ENCODE data around the gene BRAF.
"Not testable (repeated sequence)": the region's sequence is repeated elsewhere in the genome, so short reads cannot be mapped to it uniquely, and the experiment has no call there.

The BRAF gene

GRCh38 chr7:140924821-140925421 is at the start of gene BRAF:
BRAF (minus strand) TSS chr7:140924929; CDS start chr7:140924703, 226 bp downstream.
- DNase-seq (ENCODE audit: low read depth) = peak; percentile 52

DNA sequence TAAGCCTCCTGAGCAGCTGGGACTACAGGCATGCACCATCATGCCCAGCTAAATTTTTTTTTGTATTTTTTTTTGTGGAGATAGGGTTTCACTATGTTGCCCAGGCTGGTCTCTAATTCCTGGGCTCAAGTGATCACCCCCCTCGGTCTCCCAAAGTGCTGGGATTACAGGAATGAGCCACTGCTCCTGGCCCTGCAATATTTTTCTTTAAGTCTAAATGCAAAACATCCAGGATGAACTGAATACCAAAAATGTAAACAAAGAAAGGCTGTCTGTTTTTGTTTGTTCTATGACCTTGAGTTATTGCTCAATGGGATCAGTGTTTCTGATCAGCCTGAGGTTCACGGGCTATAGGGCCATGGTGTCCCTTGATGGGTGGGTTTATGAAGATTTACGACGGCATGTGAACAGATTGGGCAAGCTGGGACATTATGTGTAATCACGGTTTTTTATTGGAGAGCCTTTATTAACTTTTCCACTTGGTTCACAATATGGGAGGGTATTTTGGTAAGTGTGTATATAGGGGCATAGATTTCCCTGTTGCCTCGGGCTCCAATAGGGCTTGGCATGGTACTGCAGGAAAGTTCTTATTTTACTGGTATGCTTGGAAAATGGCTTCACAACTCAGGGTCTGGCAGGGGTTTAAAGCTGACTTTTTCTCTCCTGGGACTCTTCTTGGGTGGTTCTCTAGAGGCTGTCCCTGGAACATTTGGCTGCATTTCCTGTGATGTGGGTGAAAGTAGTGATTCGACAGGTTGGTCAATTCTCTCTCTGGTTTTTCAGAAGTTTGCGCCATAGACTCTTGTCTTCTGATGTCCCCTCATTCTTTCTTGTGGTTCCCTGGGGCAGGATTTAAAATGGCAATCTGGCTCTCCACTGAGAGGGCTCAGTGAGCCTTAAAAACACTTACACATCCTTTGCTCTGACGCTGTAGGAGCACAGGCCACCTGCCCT is 48.4 kb upstream of the BRAF start:
- DNase-seq (ENCODE audit: low read depth) = no peak

GRCh38 chr7:140972344-140972743 is 47.6 kb upstream of the BRAF start:
- DNase-seq (ENCODE audit: low read depth) = no peak

GRCh38 chr7:140967438-140967837 is 42.7 kb upstream of the BRAF start:
- DNase-seq (ENCODE audit: low read depth) = no peak

DNA sequence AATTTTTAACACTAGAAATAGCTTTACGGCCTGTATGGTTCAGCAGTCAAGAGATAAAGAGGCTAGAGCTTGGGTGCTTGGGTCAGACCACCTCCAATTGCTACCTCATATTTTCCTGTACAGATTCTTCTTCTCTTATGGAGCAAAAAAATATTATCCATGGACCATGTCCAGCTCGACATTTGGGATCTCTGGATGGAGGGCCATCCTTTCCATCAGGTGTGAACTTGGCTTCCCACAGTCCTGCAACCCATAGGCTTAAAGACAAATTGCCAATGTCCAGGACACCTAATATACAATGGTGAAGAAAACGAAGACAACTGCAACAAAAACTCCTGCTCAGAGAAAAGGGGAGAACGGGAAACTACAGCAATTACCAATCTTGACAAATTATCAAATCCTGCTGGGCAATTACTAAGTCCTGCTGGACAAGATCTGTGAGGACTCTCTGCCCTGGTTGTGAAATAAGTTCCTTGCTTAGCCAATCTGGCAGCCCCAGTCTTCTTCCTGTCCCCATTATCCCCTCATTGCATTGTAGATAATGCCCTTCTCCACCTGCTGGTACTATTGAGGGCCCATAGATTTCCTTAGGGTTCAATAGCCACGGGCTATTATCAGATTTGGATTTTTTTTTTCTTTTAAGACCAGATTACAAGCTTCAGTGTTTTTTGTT is 42.0 kb upstream of the BRAF start:
- DNase-seq (ENCODE audit: low read depth) = no peak

DNA sequence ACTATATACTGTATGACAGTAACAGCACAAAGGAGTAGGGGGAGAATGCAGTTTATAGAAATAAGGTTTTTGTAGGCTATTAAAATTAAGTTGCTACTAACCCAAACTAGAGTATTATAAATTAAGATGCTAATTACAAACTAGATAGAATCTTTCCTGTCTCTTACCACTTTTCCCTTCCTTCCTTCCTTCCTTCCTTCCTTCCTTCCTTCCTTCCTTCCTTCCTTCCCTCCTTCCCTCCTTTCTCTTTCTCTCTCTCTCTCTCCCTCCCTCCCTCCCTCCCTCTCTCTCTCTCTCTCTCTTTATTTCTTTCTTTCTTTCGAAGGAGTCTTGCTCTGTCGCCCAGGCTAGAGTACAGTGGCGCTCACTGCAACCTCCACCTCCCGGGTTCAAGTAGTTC is 36.4 kb upstream of the BRAF start:
- no peak for DNase-seq (ENCODE audit: low read depth)

DNA sequence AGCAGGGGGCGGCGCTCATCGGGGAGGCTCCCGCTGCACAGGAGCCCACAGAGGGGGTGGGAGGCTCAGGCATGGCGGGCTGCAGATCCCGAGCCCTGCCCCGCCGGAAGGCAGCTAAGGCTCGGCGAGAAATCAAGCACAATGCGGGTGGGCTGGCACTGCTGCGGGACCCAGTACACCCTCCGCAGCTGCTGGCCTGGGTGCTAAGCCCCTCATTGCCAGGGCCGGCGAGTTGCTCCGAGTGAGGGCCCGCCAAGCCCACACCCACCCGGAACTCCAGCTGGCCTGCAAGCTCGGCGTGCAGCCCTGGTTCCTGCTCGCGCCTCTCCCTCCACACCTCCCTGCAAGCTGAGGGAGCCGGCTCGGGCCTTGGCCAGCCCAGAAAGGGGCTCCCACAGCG is 32.3 kb upstream of the BRAF start:
- DNase-seq (ENCODE audit: low read depth) = not testable (repeated sequence)

DNA sequence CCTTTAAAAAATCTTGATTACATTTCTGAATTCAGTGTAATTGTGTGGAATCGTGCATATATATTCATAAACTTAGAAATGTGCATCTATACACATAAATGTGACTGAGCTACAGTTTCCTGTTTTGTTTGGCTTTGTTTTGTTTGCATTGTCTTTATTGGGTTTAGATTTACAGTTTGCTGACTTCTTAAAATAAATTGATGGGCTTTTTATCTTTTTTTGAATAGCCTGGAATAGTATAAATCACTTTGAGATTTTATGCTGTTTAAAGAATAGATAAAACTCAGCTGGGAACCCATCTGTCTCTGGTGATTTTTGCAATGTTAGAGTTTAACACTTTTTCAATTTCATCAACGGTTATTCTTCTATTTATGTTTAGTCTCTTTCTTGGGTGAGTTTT is 21.2 kb upstream of the BRAF start:
- DNase-seq (ENCODE audit: low read depth) = no peak

DNA sequence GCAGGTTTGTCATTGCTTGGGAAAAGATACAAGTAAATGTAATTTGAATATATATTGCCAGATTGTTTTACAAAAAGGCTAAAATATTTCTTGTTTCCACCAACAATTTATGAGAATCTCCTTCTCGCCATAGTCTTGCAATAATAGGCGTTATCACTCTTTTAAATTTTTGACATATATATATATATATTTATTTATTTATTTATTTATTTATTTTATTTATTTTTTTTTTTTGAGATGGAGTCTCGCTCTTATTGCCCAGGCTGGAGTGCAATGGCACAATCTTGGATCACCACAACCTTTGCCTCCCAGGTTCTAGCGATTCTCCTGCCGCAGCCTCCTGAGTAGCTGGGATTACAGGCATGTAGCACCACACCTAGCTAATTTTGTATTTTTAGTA is 17.5 kb upstream of the BRAF start:
- DNase-seq (ENCODE audit: low read depth) = not testable (repeated sequence)

GRCh38 chr7:140940898-140941297 is 16.2 kb upstream of the BRAF start:
- DNase-seq (ENCODE audit: low read depth) = no peak

- DNase-seq (ENCODE audit: low read depth) = no peak
Observed at GRCh38 chr7:140937702-140938264, 13.1 kb upstream of the BRAF start.

DNA sequence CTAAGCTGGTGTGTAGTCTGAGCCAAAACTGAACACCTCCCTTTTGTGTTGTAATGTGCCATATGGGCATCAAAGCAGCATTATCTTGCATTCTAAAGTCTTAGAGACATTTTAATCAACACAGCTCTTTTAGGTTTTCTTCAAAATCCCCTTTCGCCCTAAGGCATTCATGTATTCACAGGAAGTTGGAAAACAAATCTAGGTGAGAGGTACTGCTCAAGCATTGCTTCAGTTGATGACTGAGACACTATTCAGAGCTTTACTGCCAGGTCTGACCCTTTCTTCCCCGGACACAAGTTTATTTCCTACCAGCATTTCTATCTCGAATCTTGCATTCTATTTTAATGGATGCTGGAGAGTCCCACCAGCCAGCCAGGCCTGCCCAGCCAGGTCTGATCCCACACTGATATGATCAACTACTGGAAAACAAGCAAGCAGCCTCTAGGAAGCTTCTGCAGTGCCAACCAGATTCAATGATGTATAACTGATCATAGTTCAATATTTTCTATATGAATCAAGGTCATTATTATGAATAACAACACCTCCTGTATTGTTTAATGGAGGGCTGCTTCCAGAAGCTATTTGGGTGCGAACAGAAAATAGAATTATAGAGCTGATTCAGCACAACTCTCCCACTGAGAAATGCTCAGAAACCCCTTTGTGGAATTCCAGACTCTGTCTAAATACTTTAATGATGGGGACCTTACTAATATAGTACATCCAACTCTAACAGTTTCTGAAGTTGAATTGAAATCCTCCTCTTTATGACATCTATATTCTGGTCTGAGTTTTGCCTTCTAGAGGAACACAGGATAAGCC is 4.0 kb upstream of the BRAF start:
- DNase-seq (ENCODE audit: low read depth) = no peak

- not testable (repeated sequence) for DNase-seq (ENCODE audit: low read depth)
Observed at GRCh38 chr7:140927945-140928344, 3.2 kb upstream of the BRAF start.

GRCh38 chr7:140927351-140927750 is 2.6 kb upstream of the BRAF start:
- no peak for DNase-seq (ENCODE audit: low read depth)

- no peak for DNase-seq (ENCODE audit: low read depth)
Observed at GRCh38 chr7:140926021-140926817, 1.5 kb upstream of the BRAF start.

DNA sequence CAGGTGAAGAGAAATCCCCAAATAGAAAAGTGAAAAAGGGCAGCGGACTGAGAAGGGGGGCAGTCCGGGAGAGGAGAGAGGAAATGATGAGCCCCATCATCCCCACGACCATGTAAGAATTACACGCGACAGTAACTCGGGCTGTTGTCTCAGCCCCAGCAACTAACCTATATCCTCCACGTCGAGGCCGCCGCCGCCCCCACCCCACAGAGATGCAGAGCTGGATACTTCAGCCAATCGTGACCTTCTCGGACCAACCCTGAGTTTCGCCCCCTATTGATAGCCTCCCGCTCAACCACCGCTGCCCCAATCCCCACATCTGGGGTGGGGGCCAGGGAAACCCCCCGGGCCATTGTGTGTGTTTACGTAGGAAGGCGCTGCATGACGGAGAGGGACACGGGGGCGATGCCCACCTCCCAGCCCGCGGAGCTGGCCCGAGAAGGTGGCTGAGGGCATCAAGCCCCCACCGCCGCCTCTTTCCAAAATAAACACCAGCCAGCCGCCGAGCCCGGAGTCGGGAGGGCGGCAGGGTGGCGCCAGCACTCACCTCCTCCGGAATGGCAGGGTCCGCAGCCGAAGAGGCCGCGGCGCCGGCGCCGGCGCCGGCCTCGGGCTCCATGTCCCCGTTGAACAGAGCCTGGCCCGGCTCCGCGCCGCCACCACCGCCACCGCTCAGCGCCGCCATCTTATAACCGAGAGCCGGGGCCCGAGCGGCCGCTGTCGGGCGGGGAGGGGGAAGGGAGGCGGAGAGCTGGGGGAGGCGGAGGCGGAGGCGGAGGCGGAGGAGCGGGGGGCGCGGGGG is 509 bp downstream of the BRAF start:
- DNase-seq (ENCODE audit: low read depth) = no peak

DNA sequence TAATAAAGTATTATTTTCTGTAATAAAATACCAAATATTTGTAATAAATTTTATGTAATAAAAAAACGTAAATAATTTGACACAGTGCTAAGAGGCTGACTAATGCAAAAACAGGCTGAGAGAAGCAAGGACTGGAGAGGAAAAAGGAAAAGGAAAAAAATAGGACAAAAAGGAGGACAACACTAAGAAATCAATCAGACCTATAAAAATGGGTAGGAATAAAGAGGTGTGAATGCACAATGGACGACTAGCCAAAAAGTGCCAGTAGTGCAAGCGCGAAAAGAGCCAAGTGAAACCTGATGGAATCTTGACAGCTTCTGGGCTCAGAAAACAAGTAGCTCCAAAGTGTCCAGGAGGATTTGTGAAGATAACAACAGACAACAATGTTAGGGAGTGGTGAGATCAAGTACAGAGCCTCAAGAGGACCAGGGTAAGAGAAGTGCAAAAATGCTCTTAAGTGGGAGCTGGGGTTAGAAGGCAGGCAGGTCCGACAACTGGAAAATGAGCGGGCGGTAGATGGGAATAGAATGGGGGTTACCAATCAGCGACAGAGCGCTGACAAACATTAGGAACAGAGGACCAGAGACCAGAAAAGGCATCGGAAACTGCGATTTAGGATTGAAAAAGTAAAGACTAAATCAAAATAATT is 1.2 kb downstream of the BRAF start:
- no peak for DNase-seq (ENCODE audit: low read depth)

GRCh38 chr7:140922741-140923345 is 1.9 kb downstream of the BRAF start:
- no peak for DNase-seq (ENCODE audit: low read depth)

- no peak for DNase-seq (ENCODE audit: low read depth)
Observed at GRCh38 chr7:140920745-140921144, 4.0 kb downstream of the BRAF start.
